Duodenal mucosa (tissue), 2 donors: ENCODE measurements around the gene NBAS.
"Not testable (repeated sequence)": the region's sequence is repeated elsewhere in the genome, so short reads cannot be mapped to it uniquely, and the experiment has no call there.

Experiments
- H3K27ac ChIP-seq: one replicate; pipeline ENCODE4 v1.7.0; 2013; ENCODE audit warnings: low read depth, low read length
- H3K27me3 ChIP-seq, 2 donors: one replicate each; pipeline ENCODE4 v1.7.0; 2013; ENCODE audit warnings: low read length in 2 of 2, control low read depth in 1 of 2; ENCODE audit not compliant: insufficient read depth in 2 of 2, control insufficient read depth in 1 of 2
- H3K36me3 ChIP-seq, 2 donors: one replicate each; pipeline ENCODE4 v1.7.0; 2013; ENCODE audit warnings: low read length in 2 of 2, control low read depth in 1 of 2; ENCODE audit not compliant: insufficient read depth in 2 of 2, control insufficient read depth in 1 of 2
- H3K4me1 ChIP-seq, 2 donors: one replicate each; pipeline ENCODE4 v1.7.0; 2013; ENCODE audit warnings: low read length in 2 of 2, control low read depth in 1 of 2; ENCODE audit not compliant: insufficient read depth in 2 of 2, control insufficient read depth in 1 of 2
- H3K4me3 ChIP-seq, 2 donors: one replicate each; pipeline ENCODE4 v1.7.0; 2013; ENCODE audit warnings: low read length in 2 of 2, low read depth in 1 of 2
- H3K9ac ChIP-seq, 2 donors: one replicate each; pipeline ENCODE4 v1.7.0; 2013; ENCODE audit warnings: low read length in 2 of 2, low read depth in 1 of 2
- H3K9me3 ChIP-seq, 2 donors: one replicate each; pipeline ENCODE4 v1.7.0; 2013; ENCODE audit warnings: low read length in 2 of 2, control low read depth in 1 of 2; ENCODE audit not compliant: control insufficient read depth in 1 of 2

NBAS gene

GRCh38 chr2:15533860-15534480, 27.2 kb downstream of the NBAS start:
- Histone ChIP-seq H3K4me1 (no peaks in the 10 kb centered on the region), H3K27me3 (no peaks in the 10 kb centered on the region), H3K27ac (no peak overlapping the region), H3K9ac (no peak overlapping the region), H3K4me3 (no peak overlapping the region), H3K9me3 (no peaks in the 10 kb centered on the region), H3K36me3 (peaks cover 10 to 29% of the 10 kb centered on the region in 2 donors)

- Histone ChIP-seq H3K36me3 (peaks cover 3 to 29% of the 10 kb centered on the region in 2 donors), H3K9ac (no peak overlapping the region)
These were observed 28.1 kb downstream of the NBAS start for GRCh38 chr2:15532996-15533395.

GRCh38 chr2:15531095-15531854, 29.9 kb downstream of the NBAS start:
- no peaks in the 10 kb centered on the region for H3K9me3 ChIP-seq
- H3K4me3 ChIP-seq, result no peak overlapping the region
- no peak overlapping the region for H3K9ac ChIP-seq
- H3K27ac ChIP-seq, result no peak overlapping the region
- H3K36me3 ChIP-seq, result peaks cover 3 to 29% of the 10 kb centered on the region in 2 donors
- no peaks in the 10 kb centered on the region for H3K4me1 ChIP-seq
- H3K27me3 ChIP-seq, result no peaks in the 10 kb centered on the region

More at GRCh38 chr2:15532996-15533395, 28.1 kb downstream of the NBAS start:
- Histone ChIP-seq H3K27ac (no peak overlapping the region), H3K9me3 (no peaks in the 10 kb centered on the region), H3K4me3 (no peak overlapping the region), H3K27me3 (no peaks in the 10 kb centered on the region), H3K4me1 (no peaks in the 10 kb centered on the region)

GRCh38 chr2:15527074-15527739, 33.9 kb downstream of the NBAS start:
- no peaks in the 10 kb centered on the region for H3K27me3 ChIP-seq
- no peak overlapping the region for H3K27ac ChIP-seq
- H3K9me3 ChIP-seq, result no peaks in the 10 kb centered on the region
- H3K4me1 ChIP-seq, result no peaks in the 10 kb centered on the region
- no peak overlapping the region for H3K4me3 ChIP-seq
- H3K9ac ChIP-seq, result no peak overlapping the region
- peaks cover 0 to 21% of the 10 kb centered on the region in 2 donors for H3K36me3 ChIP-seq

GRCh38 chr2:15521641-15522181, 39.4 kb downstream of the NBAS start:
- Histone ChIP-seq H3K9ac (no peak overlapping the region), H3K27ac (no peak overlapping the region), H3K9me3 (no peaks in the 10 kb centered on the region), H3K36me3 (peaks cover 0 to 9% of the 10 kb centered on the region in 2 donors), H3K4me1 (no peaks in the 10 kb centered on the region), H3K27me3 (no peaks in the 10 kb centered on the region), H3K4me3 (no peak overlapping the region)

GRCh38 chr2:15520346-15520745, 40.8 kb downstream of the NBAS start:
- Histone ChIP-seq H3K27ac (no peak overlapping the region), H3K4me3 (no peak overlapping the region), H3K36me3 (peaks cover 0 to 12% of the 10 kb centered on the region in 2 donors), H3K4me1 (no peaks in the 10 kb centered on the region), H3K27me3 (no peaks in the 10 kb centered on the region), H3K9ac (no peak overlapping the region), H3K9me3 (no peaks in the 10 kb centered on the region)

GRCh38 chr2:15518759-15519158, 42.4 kb downstream of the NBAS start:
- not testable (repeated sequence) for H3K4me3 ChIP-seq, H3K27me3 ChIP-seq, H3K9me3 ChIP-seq, H3K9ac ChIP-seq, H3K4me1 ChIP-seq, H3K27ac ChIP-seq
- H3K36me3 ChIP-seq, result peaks cover 5 to 14% of the 10 kb centered on the region in 2 donors

- H3K9me3 ChIP-seq, result no peaks in the 10 kb centered on the region
- H3K27ac ChIP-seq, result no peak overlapping the region
- H3K36me3 ChIP-seq, result peaks cover 5 to 11% of the 10 kb centered on the region in 2 donors
- no peak overlapping the region for H3K4me3 ChIP-seq
- no peaks in the 10 kb centered on the region for H3K27me3 ChIP-seq
- no peak overlapping the region for H3K9ac ChIP-seq
- H3K4me1 ChIP-seq, result no peaks in the 10 kb centered on the region
These were observed 43.3 kb downstream of the NBAS start for GRCh38 chr2:15517793-15518192.

- Histone ChIP-seq H3K27ac (no peak overlapping the region), H3K4me3 (no peak overlapping the region), H3K9me3 (no peaks in the 10 kb centered on the region), H3K9ac (no peak overlapping the region), H3K27me3 (no peaks in the 10 kb centered on the region), H3K36me3 (peaks cover 18 to 43% of the 10 kb centered on the region in 2 donors), H3K4me1 (no peaks in the 10 kb centered on the region)
These were observed 49.4 kb downstream of the NBAS start for GRCh38 chr2:15511686-15512085.

- Histone ChIP-seq H3K4me1 (no peaks in the 10 kb centered on the region), H3K4me3 (no peak overlapping the region), H3K36me3 (peaks cover 18 to 40% of the 10 kb centered on the region in 2 donors), H3K9ac (no peak overlapping the region), H3K27ac (no peak overlapping the region), H3K9me3 (no peaks in the 10 kb centered on the region), H3K27me3 (no peaks in the 10 kb centered on the region)
These were observed 50.6 kb downstream of the NBAS start for GRCh38 chr2:15510552-15510951.
